ENCODE data around the gene TPST2. TPM values are rescaled to one million over a fixed set of nuclear protein-coding genes. Genes with fewer than 3 reads are reported as not detected.

The TPST2 gene
- total and polyA plus RNA-seq, 3 donors from 2014 or later, result 32.8 to 218 (median 169) TPM

- WGBS, 2 donors, result 65 to 80% methylated on average over 1 of the region's 1 CpG
- TF ChIP-seq CTCF (IDR thresholded peaks at IDR 0.05), result no peak
- DNase-seq, result no peak
- peaks cover 3% of the 10 kb centered on the region for H3K4me1 ChIP-seq
- H3K4me3 ChIP-seq, result no peak overlapping the region
- no peaks in the 10 kb centered on the region for H3K9me3 ChIP-seq
- intact Hi-C loops (cut with DNase I; ENCODE audit: low total_unique reads), result no loop called here
- no peaks in the 10 kb centered on the region for H3K27me3 ChIP-seq
- no peak overlapping the region for H3K27ac ChIP-seq
- no peaks in the 10 kb centered on the region for H3K36me3 ChIP-seq (ENCODE audit: low read depth, missing control alignments)
These were observed 86.2 kb downstream of the TPST2 start for GRCh38 chr22:26503758-26504157.

DNA sequence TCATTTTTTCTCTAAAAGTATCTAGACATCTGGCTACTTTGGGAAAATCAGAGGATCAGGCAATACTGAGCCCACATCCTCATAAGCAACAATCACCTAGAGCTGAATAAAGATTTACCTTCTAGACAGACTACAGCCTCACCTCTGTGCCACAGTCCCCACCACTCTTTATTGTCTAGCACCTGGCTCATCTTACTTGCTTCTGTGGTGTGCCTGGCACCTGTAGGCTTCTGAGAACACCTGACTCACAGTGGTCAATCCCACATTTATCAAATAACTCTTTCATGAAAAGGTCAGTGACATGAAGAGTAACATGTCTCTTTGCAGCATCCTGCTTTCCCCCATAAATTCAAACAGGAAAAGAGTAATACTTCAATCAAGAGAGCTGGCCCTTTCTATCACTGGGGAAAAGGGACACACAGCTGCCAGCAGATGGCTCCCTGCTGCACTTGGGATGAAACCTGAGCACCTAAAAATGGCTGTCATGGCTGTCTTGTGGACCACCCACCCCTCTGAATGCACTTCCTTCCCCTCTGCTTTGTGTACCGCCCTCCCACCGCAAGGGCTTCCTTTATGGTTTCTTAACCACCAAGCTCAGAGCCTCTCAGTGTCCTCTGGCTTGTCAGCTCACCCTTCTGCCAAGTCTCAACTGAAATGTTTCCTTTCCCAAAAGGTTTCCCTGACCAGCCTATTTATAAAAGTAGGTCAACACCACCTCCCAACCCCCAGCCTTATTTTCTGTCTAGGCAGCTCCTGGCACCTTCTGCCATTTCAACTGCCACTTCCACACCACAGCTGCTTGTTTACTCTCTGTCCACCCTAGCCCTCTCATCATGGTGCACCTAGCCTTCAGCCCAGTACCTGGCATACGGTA, 87.0 kb downstream of the TPST2 start:
- peak; percentile 66 for DNase-seq
- intact Hi-C loops (cut with DNase I; ENCODE audit: low total_unique reads), result no loop called here
- Histone ChIP-seq H3K27me3 (no peaks in the 10 kb centered on the region), H3K36me3 (ENCODE audit: low read depth, missing control alignments) (no peaks in the 10 kb centered on the region), H3K27ac (no peak overlapping the region), H3K4me1 (peaks cover 3% of the 10 kb centered on the region), H3K9me3 (no peaks in the 10 kb centered on the region), H3K4me3 (no peak overlapping the region)
- TF ChIP-seq CTCF (IDR thresholded peaks at IDR 0.05), result peak in 1 of 3 experiments; percentile 32
- TF ChIP-seq POLR2A (IDR thresholded peaks at IDR 0.05), result no peak
- WGBS, 2 donors, result 48 to 56% methylated on average over 3 of the region's 3 CpGs

- TF ChIP-seq CTCF (IDR thresholded peaks at IDR 0.05) (no peak), POLR2A (IDR thresholded peaks at IDR 0.05) (no peak)
- intact Hi-C loops (cut with DNase I; ENCODE audit: low total_unique reads), result no loop called here
- WGBS, 2 donors, result 87 to 95% methylated on average over 2 of the region's 2 CpGs
- no peak overlapping the region for H3K27ac ChIP-seq
- DNase-seq, result no peak
- no peaks in the 10 kb centered on the region for H3K27me3 ChIP-seq
- H3K36me3 ChIP-seq (ENCODE audit: low read depth, missing control alignments), result no peaks in the 10 kb centered on the region
- peaks cover 3% of the 10 kb centered on the region for H3K4me1 ChIP-seq
- no peaks in the 10 kb centered on the region for H3K9me3 ChIP-seq
- H3K4me3 ChIP-seq, result no peak overlapping the region
These were observed 87.9 kb downstream of the TPST2 start for GRCh38 chr22:26501996-26502395.

- intact Hi-C loops (cut with DNase I; ENCODE audit: low total_unique reads), result no loop called here
- 91 to 93% methylated on average over 21 to 25 of the region's 25 CpGs for WGBS, 2 donors
- Histone ChIP-seq H3K4me3 (no peak overlapping the region), H3K9me3 (no peaks in the 10 kb centered on the region), H3K4me1 (peaks cover 3% of the 10 kb centered on the region), H3K27me3 (no peaks in the 10 kb centered on the region), H3K27ac (no peak overlapping the region), H3K36me3 (ENCODE audit: low read depth, missing control alignments) (no peaks in the 10 kb centered on the region)
- DNase-seq, result no peak
- no peak for TF ChIP-seq CTCF (IDR thresholded peaks at IDR 0.05)
- TF ChIP-seq POLR2A (IDR thresholded peaks at IDR 0.05), result no peak
These were observed 90.7 kb downstream of the TPST2 start for GRCh38 chr22:26499188-26499703.

Measured in testis (tissue), 3 donors.